Omental fat pad (tissue), 4 donors: ENCODE data around the gene RPL26. TPM values are rescaled to one million over a fixed set of nuclear protein-coding genes. Genes with fewer than 3 reads are reported as not detected.

ENCODE experiments used
- ATAC-seq: fragments of 150-250 bp; one replicate; pipeline ENCODE4 v1.9.1; 2016; ENCODE audit warnings: mild to moderate bottlenecking, moderate library complexity; ENCODE audit not compliant: low FRiP score
- DNase-seq: peaks from one replicate; pipeline ENCODE4 v3.0.0-alpha.2; 2019; ENCODE audit warnings: low spot score
- CTCF ChIP-seq, 3 donors: fragments of 450-650 bp; IDR thresholded peaks; one replicate each; pipeline ENCODE4 v1.5.1; 2016 to 2017; ENCODE audit warnings: antibody characterized with exemption in 3 of 3, mild to moderate bottlenecking in 3 of 3, moderate library complexity in 2 of 3
- total RNA-seq, 4 donors: library from RNA; depleted of rRNA; stranded (reverse); fragments of >200 nt; gene quantifications; one replicate each; pipeline ENCODE4 v1.1.0, GENCODE V29; 2016

The RPL26 gene
- total RNA-seq, 4 donors from 2014 or later, result 3,452 to 4,057 (median 3,629) TPM

- DNase-seq, result peak; percentile 80
- peak; percentile 75 for ATAC-seq
- TF ChIP-seq CTCF (IDR thresholded peaks at IDR 0.05), result peak in 2 of 3 donors; percentile 17 to 66
These were observed 27.2 kb upstream of the RPL26 start for GRCh38 chr17:8409966-8410882.

GRCh38 chr17:8408371-8408770 is 25.4 kb upstream of the RPL26 start:
- ATAC-seq (no peak), DNase-seq (no peak)
- TF ChIP-seq CTCF (IDR thresholded peaks at IDR 0.05), result no peak

- DNase-seq, result no peak
- no peak for ATAC-seq
These were observed 23.2 kb upstream of the RPL26 start for GRCh38 chr17:8406174-8406573.

GRCh38 chr17:8405499-8406016 is 22.6 kb upstream of the RPL26 start:
- no peak for TF ChIP-seq CTCF (IDR thresholded peaks at IDR 0.05)
- no peak for ATAC-seq
- DNase-seq, result no peak

More at GRCh38 chr17:8406174-8406573, 23.2 kb upstream of the RPL26 start:
- TF ChIP-seq CTCF (IDR thresholded peaks at IDR 0.05), result no peak

- no peak for DNase-seq
- ATAC-seq, result no peak
- no peak for TF ChIP-seq CTCF (IDR thresholded peaks at IDR 0.05)
These were observed 20.0 kb upstream of the RPL26 start for GRCh38 chr17:8402921-8403536.

GRCh38 chr17:8401107-8401506 is 18.1 kb upstream of the RPL26 start:
- ATAC-seq, result no peak
- no peak for DNase-seq
- no peak for TF ChIP-seq CTCF (IDR thresholded peaks at IDR 0.05)
